ENCODE data around the gene CCDC150. TPM values are rescaled to one million over a fixed set of nuclear protein-coding genes. Genes with fewer than 3 reads are reported as not detected.

The CCDC150 gene
- total and polyA plus RNA-seq, 2 donors (not counting 1 experiment from before 2014, with no cell fraction given), result 0.70 to 4.9 TPM

GRCh38 chr2:196613302-196613701 is 26.2 kb upstream of the CCDC150 start:
- Histone ChIP-seq H3K9ac (ENCODE audit: low read length) (no peak overlapping the region), H2AFZ (ENCODE audit: insufficient read depth, low read depth, low read length, poor library complexity, severe bottlenecking) (no peak overlapping the region), H4K20me1 (ENCODE audit: control insufficient read depth, insufficient read depth, low read length, poor library complexity, severe bottlenecking) (no peaks in the 10 kb centered on the region), H3K4me3 (ENCODE audit: control extremely low read depth in 1 of 5, extremely low read depth in 1 of 5, insufficient read depth in 1 of 5, low read depth in 2 of 5, low read length in 4 of 5) (no peak overlapping the region), H3K9me3 (ENCODE audit: control extremely low read depth in 1 of 3, control insufficient read depth in 2 of 3, insufficient read depth in 1 of 3, low read length in 2 of 3) (no peaks in the 10 kb centered on the region), H3K36me3 (replicated peaks in 1 of 2; ENCODE audit: control extremely low read depth in 1 of 2, control insufficient read depth in 1 of 2, extremely low read depth in 1 of 2, insufficient read depth in 2 of 2, low read length in 1 of 2) (no peaks in the 10 kb centered on the region), H3K27ac (ENCODE audit: low read length in 2 of 2) (no peak overlapping the region), H3K79me2 (ENCODE audit: control insufficient read depth, insufficient read depth, low read length) (no peaks in the 10 kb centered on the region), H3K4me1 (ENCODE audit: control insufficient read depth in 2 of 2, insufficient read depth in 2 of 2, low read length in 2 of 2) (no peaks in the 10 kb centered on the region), H3K4me2 (replicated peaks; ENCODE audit: low read depth, low read length, poor library complexity, severe bottlenecking) (no peak overlapping the region), H3K27me3 (replicated peaks in 1 of 4; ENCODE audit: control extremely low read depth in 1 of 4, control insufficient read depth in 3 of 4, insufficient read depth in 4 of 4, low read length in 3 of 4) (no peaks in the 10 kb centered on the region)
- H3K27ac Mint-ChIP-seq, result no peak overlapping the region
- TF ChIP-seq EZH2 (IDR thresholded peaks at IDR 0.05; ENCODE audit: borderline replicate concordance, insufficient read depth, low read depth, low read length, poor library complexity, severe bottlenecking), result no peak
- TF ChIP-seq CTCF (IDR thresholded peaks at IDR 0.05), result no peak
- DNase-seq, result no peak
- WGBS (ENCODE audit: insufficient coverage), result no CpG with 5 or more reads among the region's 2 CpGs
- H3K9me3 Mint-ChIP-seq (ENCODE audit: insufficient read depth), result no peaks in the 10 kb centered on the region
- no peak overlapping the region for H3K4me3 Mint-ChIP-seq
- POLR2A ChIA-PET, result no interaction called here
- no peaks in the 10 kb centered on the region for H3K4me1 Mint-ChIP-seq
- H3K27me3 Mint-ChIP-seq, result peaks cover 4% of the 10 kb centered on the region
- CTCF ChIA-PET, result no interaction called here
- ATAC-seq (ENCODE audit: low read depth), result no peak
- intact Hi-C loops (cut with micrococcal nuclease), result no loop called here

GRCh38 chr2:196617430-196617829 is 22.1 kb upstream of the CCDC150 start:
- no peak overlapping the region for H3K4me3 ChIP-seq (ENCODE audit: control extremely low read depth in 1 of 5, extremely low read depth in 1 of 5, insufficient read depth in 1 of 5, low read depth in 2 of 5, low read length in 4 of 5)
- ChIA-PET POLR2A (no interaction called here), CTCF (no interaction called here)
- H3K36me3 ChIP-seq (replicated peaks in 1 of 2; ENCODE audit: control extremely low read depth in 1 of 2, control insufficient read depth in 1 of 2, extremely low read depth in 1 of 2, insufficient read depth in 2 of 2, low read length in 1 of 2), result no peaks in the 10 kb centered on the region
- H3K4me1 ChIP-seq (ENCODE audit: control insufficient read depth in 2 of 2, insufficient read depth in 2 of 2, low read length in 2 of 2), result no peaks in the 10 kb centered on the region
- Mint-ChIP-seq H3K27ac (no peak overlapping the region), H3K9me3 (ENCODE audit: insufficient read depth) (no peaks in the 10 kb centered on the region), H3K4me1 (no peaks in the 10 kb centered on the region), H3K4me3 (no peak overlapping the region), H3K27me3 (peaks cover 30% of the 10 kb centered on the region)
- H3K9ac ChIP-seq (ENCODE audit: low read length), result no peak overlapping the region
- no peak for TF ChIP-seq CTCF (IDR thresholded peaks at IDR 0.05)
- H3K79me2 ChIP-seq (ENCODE audit: control insufficient read depth, insufficient read depth, low read length), result no peaks in the 10 kb centered on the region
- peaks cover 0 to 6% (median 5%) of the 10 kb centered on the region in 4 experiments for H3K27me3 ChIP-seq (replicated peaks in 1 of 4; ENCODE audit: control extremely low read depth in 1 of 4, control insufficient read depth in 3 of 4, insufficient read depth in 4 of 4, low read length in 3 of 4)
- 95% methylated on average over 3 of the region's 3 CpGs for WGBS (ENCODE audit: insufficient coverage)
- intact Hi-C loops (cut with micrococcal nuclease), result no loop called here
- H4K20me1 ChIP-seq (ENCODE audit: control insufficient read depth, insufficient read depth, low read length, poor library complexity, severe bottlenecking), result no peaks in the 10 kb centered on the region
- no peak overlapping the region for H3K4me2 ChIP-seq (replicated peaks; ENCODE audit: low read depth, low read length, poor library complexity, severe bottlenecking)
- peaks cover 0 to 1% (median 0%) of the 10 kb centered on the region in 3 donors for H3K9me3 ChIP-seq (ENCODE audit: control extremely low read depth in 1 of 3, control insufficient read depth in 2 of 3, insufficient read depth in 1 of 3, low read length in 2 of 3)
- DNase-seq (no peak), ATAC-seq (ENCODE audit: low read depth) (no peak)
- no peak overlapping the region for H2AFZ ChIP-seq (ENCODE audit: insufficient read depth, low read depth, low read length, poor library complexity, severe bottlenecking)
- H3K27ac ChIP-seq (ENCODE audit: low read length in 2 of 2), result no peak overlapping the region

Data from B cell (primary cell).